Liver (tissue), 9 donors: ENCODE measurements around the gene PAQR7. TPM values are rescaled to one million over a fixed set of nuclear protein-coding genes. Genes with fewer than 3 reads are reported as not detected.

Experiments
- DNase-seq: peaks from one replicate; pipeline ENCODE4 v3.0.0-alpha.2; 2017; ENCODE audit warnings: low spot score
- H3K27ac ChIP-seq, 2 donors: one replicate each; pipeline ENCODE4 v1.7.0; 2013; ENCODE audit warnings: inconsistent platforms in 2 of 2, low read length in 2 of 2, control low read depth in 1 of 2, low read depth in 1 of 2, mild to moderate bottlenecking in 1 of 2
- H3K27me3 ChIP-seq, 4 donors: one replicate each; pipeline versions ENCODE4 v1.6.1 to v1.7.0; 2013; ENCODE audit warnings: low read length in 3 of 4, inconsistent platforms in 1 of 4, mild to moderate bottlenecking in 1 of 4, moderate library complexity in 1 of 4; ENCODE audit not compliant: control insufficient read depth in 4 of 4, insufficient read depth in 4 of 4
- H3K36me3 ChIP-seq, 4 donors: one replicate each; pipeline versions ENCODE4 v1.6.1 to v1.7.0; 2013; ENCODE audit warnings: low read length in 3 of 4, mild to moderate bottlenecking in 3 of 4, low read depth in 1 of 4, moderate library complexity in 1 of 4; ENCODE audit not compliant: control insufficient read depth in 4 of 4, insufficient read depth in 3 of 4
- H3K4me1 ChIP-seq, 4 donors: one replicate each; pipeline versions ENCODE4 v1.6.1 to v1.7.0; 2013; ENCODE audit warnings: low read length in 3 of 4, mild to moderate bottlenecking in 3 of 4, moderate library complexity in 1 of 4; ENCODE audit not compliant: control insufficient read depth in 4 of 4, insufficient read depth in 4 of 4
- H3K4me3 ChIP-seq, 3 donors: one replicate each; pipeline versions ENCODE4 v1.6.1 to v1.7.0; 2013; ENCODE audit warnings: low read length in 3 of 3, control low read depth in 1 of 3, low read depth in 1 of 3, mild to moderate bottlenecking in 1 of 3
- H3K9ac ChIP-seq, 2 donors: one replicate each; pipeline ENCODE4 v1.7.0; 2013; ENCODE audit warnings: low read length in 2 of 2, mild to moderate bottlenecking in 2 of 2, moderate library complexity in 2 of 2, control low read depth in 1 of 2, low read depth in 1 of 2
- H3K9me3 ChIP-seq, 4 donors: one replicate each; pipeline versions ENCODE4 v1.6.1 to v1.7.0; 2013; ENCODE audit warnings: low read length in 3 of 4; ENCODE audit not compliant: control insufficient read depth in 4 of 4
- CTCF ChIP-seq: fragments of 150-350 bp; IDR thresholded peaks from 2 replicates; pipeline ENCODE4 v1.5.1; 2017; ENCODE audit warnings: improper control_type of control experiment, low read depth, low read length; ENCODE audit not compliant: missing input control
- EGR1 ChIP-seq, 2 donors: IDR thresholded peaks; 2 replicates each; pipeline ENCODE4 v1.6.1; 2016 to 2018; ENCODE audit warnings: antibody characterized with exemption in 2 of 2, low read depth in 2 of 2
- FOXA1 ChIP-seq: IDR thresholded peaks from 2 replicates; pipeline ENCODE4 v1.6.1; 2016; ENCODE audit warnings: antibody characterized with exemption
- FOXA2 ChIP-seq: IDR thresholded peaks from 2 replicates; pipeline ENCODE4 v1.6.1; 2016; ENCODE audit warnings: antibody characterized with exemption
- GABPA ChIP-seq, 2 donors: IDR thresholded peaks in 1 of 2; conservative IDR thresholded peaks in 1 of 2; 2 replicates each; pipeline ENCODE4 v1.6.1; 2016; ENCODE audit warnings: antibody characterized with exemption in 2 of 2, mild to moderate bottlenecking in 1 of 2, moderate library complexity in 1 of 2
- HNF4A ChIP-seq, 2 donors: conservative IDR thresholded peaks; 2 replicates each; pipeline ENCODE4 v1.6.1; 2016; ENCODE audit warnings: antibody characterized with exemption in 2 of 2, mild to moderate bottlenecking in 2 of 2
- HNF4G ChIP-seq: IDR thresholded peaks from 2 replicates; pipeline ENCODE4 v1.6.1; 2016; ENCODE audit warnings: antibody characterized with exemption
- JUND ChIP-seq, 2 donors: IDR thresholded peaks; 2 replicates each; pipeline ENCODE4 v1.6.1; 2016; ENCODE audit warnings: antibody characterized with exemption in 2 of 2
- NR2F2 ChIP-seq: IDR thresholded peaks from 2 replicates; pipeline ENCODE4 v1.6.1; 2016; ENCODE audit warnings: antibody characterized with exemption
- RAD21 ChIP-seq, 2 donors: IDR thresholded peaks; 2 replicates each; pipeline ENCODE4 v1.6.1; 2016; ENCODE audit warnings: antibody characterized with exemption in 2 of 2, mild to moderate bottlenecking in 2 of 2
- REST ChIP-seq: IDR thresholded peaks from 2 replicates; pipeline ENCODE4 v1.6.1; 2016; ENCODE audit warnings: antibody characterized with exemption, mild to moderate bottlenecking
- RXRA ChIP-seq, 2 donors: IDR thresholded peaks; 2 replicates each; pipeline ENCODE4 v1.6.1; 2017 to 2018; ENCODE audit warnings: antibody characterized with exemption in 2 of 2, mild to moderate bottlenecking in 1 of 2
- SP1 ChIP-seq: IDR thresholded peaks from 2 replicates; pipeline ENCODE4 v1.6.1; 2018; ENCODE audit warnings: antibody characterized with exemption, mild to moderate bottlenecking
- TAF1 ChIP-seq: conservative IDR thresholded peaks from 2 replicates; pipeline ENCODE4 v1.6.1; 2016; ENCODE audit warnings: antibody characterized with exemption, mild to moderate bottlenecking
- YY1 ChIP-seq: IDR thresholded peaks from 2 replicates; pipeline ENCODE4 v1.6.1; 2016; ENCODE audit warnings: antibody characterized with exemption, mild to moderate bottlenecking
- WGBS: extraction: QIAGEN DNeasy Blood & Tissue Kit; methylation state at CpG from one replicate; pipeline ENCODE4 v1.1.7; 2013; 5-methylcytosine and 5-hydroxymethylcytosine counted together
- polyA plus RNA-seq, 2 donors: library from polyadenylated mRNA; stranded (reverse) in 1 of 2; unstranded in 1 of 2; fragments of 200-250 nt in 1 of 2; fragments of >200 nt in 1 of 2; fragmentation: Nextera tagmentation in 1 of 2; extraction: Ambion mirVana in 1 of 2; gene quantifications; one replicate each; pipeline versions ENCODE4 v1.2.1 to v1.2.3, GENCODE V29; 2013 to 2015
- total RNA-seq, 2 donors: library from RNA; depleted of rRNA; stranded (reverse); fragments of >200 nt; gene quantifications; one replicate each; pipeline ENCODE4 v1.2.3, GENCODE V29; 2014
- TF ChIP-seq, protein P1 (sequence below): IDR thresholded peaks from 2 replicates; pipeline ENCODE4 v1.6.1; 2016; ENCODE audit warnings: antibody characterized with exemption
- TF ChIP-seq, protein P2 (sequence below): IDR thresholded peaks from 2 replicates; pipeline ENCODE4 v1.6.1; 2016; ENCODE audit warnings: antibody characterized with exemption
- TF ChIP-seq, protein P3 (sequence below): IDR thresholded peaks from 2 replicates; pipeline ENCODE4 v1.6.1; 2016; ENCODE audit warnings: antibody characterized with exemption
- donor health status: healthy.
- donor health status: healthy.
- donor health status: healthy.
- donor health status: healthy.
- donor health status: healthy.

The PAQR7 gene
- total and polyA plus RNA-seq, 4 donors, result 1.5 to 9.0 (median 1.8) TPM

DNA sequence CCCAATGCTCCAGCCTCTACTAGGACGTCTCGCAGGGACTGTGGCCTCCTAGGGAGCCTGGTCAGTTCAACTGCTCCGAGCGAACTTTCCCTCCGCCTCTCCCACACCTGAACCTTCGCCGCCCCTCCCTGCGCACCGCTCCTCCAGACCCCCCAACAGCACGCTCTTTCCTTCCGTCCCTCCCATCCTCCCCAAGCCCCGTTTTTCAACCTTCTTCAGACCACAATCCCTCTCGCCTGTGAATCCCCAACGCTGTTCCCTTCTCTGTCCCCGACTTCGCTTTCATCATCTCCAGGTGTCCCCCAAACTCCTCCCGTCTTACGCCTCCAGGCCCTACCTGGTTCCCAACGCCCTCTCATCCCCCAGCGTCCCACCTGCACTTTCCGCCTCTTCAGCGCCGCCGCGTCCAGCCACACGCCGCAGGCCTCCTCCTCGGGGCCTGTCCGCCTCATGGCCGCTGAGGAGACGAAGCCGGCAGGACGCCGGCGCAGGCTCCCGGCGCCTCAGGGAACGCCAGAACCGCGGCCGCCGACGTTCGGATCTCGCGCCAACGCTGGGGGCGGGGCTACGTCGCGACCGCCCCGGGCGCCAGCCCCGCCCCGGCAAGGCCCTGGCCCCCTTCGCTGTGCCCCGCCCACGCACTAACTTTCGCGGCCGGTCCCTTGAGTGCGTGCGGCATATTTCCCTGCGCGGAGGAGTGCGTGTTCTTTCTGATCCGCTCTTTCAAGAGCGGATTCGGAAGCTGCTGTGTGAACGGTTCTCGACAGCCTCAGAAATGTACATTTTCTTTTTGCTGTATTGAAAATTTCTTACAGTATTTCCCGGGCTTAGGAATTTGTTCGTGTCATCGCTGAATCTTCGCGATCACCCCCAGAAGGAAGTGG, 16.4 kb downstream of the PAQR7 start, which contains the start of gene AUNIP:
Gene AUNIP, minus strand, starts transcription at position 552 of the 884 bp plus-strand sequence. Its CDS starts 100 bp downstream, at position 452.
- Histone ChIP-seq H3K9me3 (no peaks in the 10 kb centered on the region), H3K4me3 (peak within 1 kb of the TSS; percentile 46 to 83 (median 55)), H3K4me1 (peaks cover 3 to 13% (median 5%) of the 10 kb centered on the region in 4 donors), H3K36me3 (peaks cover 0 to 4% (median 0%) of the 10 kb centered on the region in 4 donors), H3K27ac (peak within 1 kb of the TSS; percentile 65 to 82), H3K27me3 (no peaks in the 10 kb centered on the region), H3K9ac (peak within 1 kb of the TSS; percentile 52 to 64)
- peak; percentile 91 for DNase-seq
- TF ChIP-seq FOXA1 (no peak), NR2F2 (no peak), YY1 (no peak), HNF4A (conservative IDR thresholded peaks at IDR 0.05) (peak in 1 of 2 donors; percentile 8), RAD21 (IDR thresholded peaks at IDR 0.05) (peak in 1 of 2 donors; percentile 32), FOXA2 (no peak), GABPA (IDR thresholded peaks at IDR 0.05 in 1 of 2, conservative IDR thresholded peaks at IDR 0.05 in 1 of 2) (no peak), JUND (IDR thresholded peaks at IDR 0.05) (no peak), CTCF (no peak), HNF4G (no peak), REST (no peak), EGR1 (IDR thresholded peaks at IDR 0.05; ENCODE audit: low read depth in 2 of 2) (peak; percentile 90 to 97), SP1 (peak; percentile 25), TAF1 (peak; percentile 57), RXRA (IDR thresholded peaks at IDR 0.05) (peak in 1 of 2 donors; percentile 31)
- TF ChIP-seq, protein P1, sequence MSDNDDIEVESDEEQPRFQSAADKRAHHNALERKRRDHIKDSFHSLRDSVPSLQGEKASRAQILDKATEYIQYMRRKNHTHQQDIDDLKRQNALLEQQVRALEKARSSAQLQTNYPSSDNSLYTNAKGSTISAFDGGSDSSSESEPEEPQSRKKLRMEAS, result no peak
- TF ChIP-seq, protein P2, sequence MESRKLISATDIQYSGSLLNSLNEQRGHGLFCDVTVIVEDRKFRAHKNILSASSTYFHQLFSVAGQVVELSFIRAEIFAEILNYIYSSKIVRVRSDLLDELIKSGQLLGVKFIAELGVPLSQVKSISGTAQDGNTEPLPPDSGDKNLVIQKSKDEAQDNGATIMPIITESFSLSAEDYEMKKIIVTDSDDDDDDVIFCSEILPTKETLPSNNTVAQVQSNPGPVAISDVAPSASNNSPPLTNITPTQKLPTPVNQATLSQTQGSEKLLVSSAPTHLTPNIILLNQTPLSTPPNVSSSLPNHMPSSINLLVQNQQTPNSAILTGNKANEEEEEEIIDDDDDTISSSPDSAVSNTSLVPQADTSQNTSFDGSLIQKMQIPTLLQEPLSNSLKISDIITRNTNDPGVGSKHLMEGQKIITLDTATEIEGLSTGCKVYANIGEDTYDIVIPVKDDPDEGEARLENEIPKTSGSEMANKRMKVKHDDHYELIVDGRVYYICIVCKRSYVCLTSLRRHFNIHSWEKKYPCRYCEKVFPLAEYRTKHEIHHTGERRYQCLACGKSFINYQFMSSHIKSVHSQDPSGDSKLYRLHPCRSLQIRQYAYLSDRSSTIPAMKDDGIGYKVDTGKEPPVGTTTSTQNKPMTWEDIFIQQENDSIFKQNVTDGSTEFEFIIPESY, result no peak
- TF ChIP-seq, protein P3, sequence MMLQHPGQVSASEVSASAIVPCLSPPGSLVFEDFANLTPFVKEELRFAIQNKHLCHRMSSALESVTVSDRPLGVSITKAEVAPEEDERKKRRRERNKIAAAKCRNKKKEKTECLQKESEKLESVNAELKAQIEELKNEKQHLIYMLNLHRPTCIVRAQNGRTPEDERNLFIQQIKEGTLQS, result no peak
- WGBS, result 2% methylated on average over 77 of the region's 77 CpGs
